Measurements from ENCODE around the gene GALNS.

- TF ChIP-seq, protein P1, sequence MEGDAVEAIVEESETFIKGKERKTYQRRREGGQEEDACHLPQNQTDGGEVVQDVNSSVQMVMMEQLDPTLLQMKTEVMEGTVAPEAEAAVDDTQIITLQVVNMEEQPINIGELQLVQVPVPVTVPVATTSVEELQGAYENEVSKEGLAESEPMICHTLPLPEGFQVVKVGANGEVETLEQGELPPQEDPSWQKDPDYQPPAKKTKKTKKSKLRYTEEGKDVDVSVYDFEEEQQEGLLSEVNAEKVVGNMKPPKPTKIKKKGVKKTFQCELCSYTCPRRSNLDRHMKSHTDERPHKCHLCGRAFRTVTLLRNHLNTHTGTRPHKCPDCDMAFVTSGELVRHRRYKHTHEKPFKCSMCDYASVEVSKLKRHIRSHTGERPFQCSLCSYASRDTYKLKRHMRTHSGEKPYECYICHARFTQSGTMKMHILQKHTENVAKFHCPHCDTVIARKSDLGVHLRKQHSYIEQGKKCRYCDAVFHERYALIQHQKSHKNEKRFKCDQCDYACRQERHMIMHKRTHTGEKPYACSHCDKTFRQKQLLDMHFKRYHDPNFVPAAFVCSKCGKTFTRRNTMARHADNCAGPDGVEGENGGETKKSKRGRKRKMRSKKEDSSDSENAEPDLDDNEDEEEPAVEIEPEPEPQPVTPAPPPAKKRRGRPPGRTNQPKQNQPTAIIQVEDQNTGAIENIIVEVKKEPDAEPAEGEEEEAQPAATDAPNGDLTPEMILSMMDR (IDR thresholded peaks at IDR 0.05; ENCODE audit: poor library complexity) = no peak
- TF ChIP-seq EZH2 (IDR thresholded peaks at IDR 0.05; ENCODE audit: borderline replicate concordance) (no peak), EZH2phosphoT487 (IDR thresholded peaks at IDR 0.05; ENCODE audit: low read depth, severe bottlenecking, unreplicated experiment) (no peak)
These were observed 9.1 kb downstream of the GALNS start for GRCh38 chr16:88847654-88848053.
